Neural cell (in vitro differentiated cells): ENCODE data around the gene CFAP221. TPM values are rescaled to one million over a fixed set of nuclear protein-coding genes. Genes with fewer than 3 reads are reported as not detected.

ENCODE experiments used
- H2AFZ ChIP-seq: fragments of 200-600, 300-800 bp; sonication (generic), shearing (Covaris generic); 2 replicates; pipeline ENCODE4 v1.6.0; 2014; ENCODE audit warnings: low read depth, mild to moderate bottlenecking, antibody characterized with exemption, low read length, moderate library complexity
- H3F3A ChIP-seq: fragments of 200-600 bp; shearing (Covaris generic); 2 replicates; pipeline ENCODE4 v1.6.1; 2016; ENCODE audit warnings: mild to moderate bottlenecking, moderate library complexity, mixed read lengths, antibody characterized with exemption, low read length; ENCODE audit not compliant: insufficient read depth, poor library complexity, severe bottlenecking
- H3K27ac ChIP-seq: fragments of 200-600, 300-800 bp; sonication (generic), shearing (Covaris generic); 2 replicates; pipeline ENCODE4 v1.5.1; 2014; ENCODE audit warnings: mild to moderate bottlenecking, low read length, moderate library complexity
- H3K27me3 ChIP-seq: fragments of 300-800, 200-600 bp; sonication (generic), shearing (Covaris generic); 2 replicates; pipeline ENCODE4 v1.6.0; 2014; ENCODE audit warnings: mild to moderate bottlenecking, low read depth, low read length, moderate library complexity; ENCODE audit not compliant: insufficient read depth
- H3K36me3 ChIP-seq: fragments of 300-800, 200-600 bp; sonication (generic), shearing (Covaris generic); 2 replicates; pipeline ENCODE4 v1.5.1; 2014; ENCODE audit warnings: mild to moderate bottlenecking, antibody characterized with exemption, low read length, moderate library complexity; ENCODE audit not compliant: insufficient read depth
- H3K4me2 ChIP-seq: fragments of 300-800, 200-600 bp; sonication (generic), shearing (Covaris generic); 2 replicates; pipeline ENCODE4 v1.6.0; 2014; ENCODE audit warnings: mild to moderate bottlenecking, low read length
- H3K4me3 ChIP-seq: fragments of 300-800, 200-600 bp; sonication (generic), shearing (Covaris generic); 2 replicates; pipeline ENCODE4 v1.5.1; 2014; ENCODE audit warnings: mild to moderate bottlenecking, low read length, moderate library complexity
- H3K79me2 ChIP-seq: fragments of 200-600 bp; shearing (Covaris generic); replicated peaks from 2 replicates; pipeline ENCODE4 v1.6.0; 2014; ENCODE audit warnings: mild to moderate bottlenecking, low read length, moderate library complexity; ENCODE audit not compliant: insufficient read depth
- H3K9ac ChIP-seq: fragments of 300-800, 200-600 bp; sonication (generic), shearing (Covaris generic); 2 replicates; pipeline ENCODE4 v1.6.1; 2016; ENCODE audit warnings: mild to moderate bottlenecking, low read length, mixed read lengths
- H3K9me2 ChIP-seq: fragments of 200-600 bp; shearing (Covaris generic); 2 replicates; pipeline ENCODE4 v1.6.1; 2016; ENCODE audit warnings: mild to moderate bottlenecking, low read length, mixed read lengths; ENCODE audit not compliant: insufficient read depth
- H3K9me3 ChIP-seq: fragments of 200-600, 300-800 bp; sonication (generic), shearing (Covaris generic); 2 replicates; pipeline ENCODE4 v1.6.1; 2016; ENCODE audit warnings: mild to moderate bottlenecking, mixed run types, low read length, moderate library complexity, mixed read lengths
- H4K20me1 ChIP-seq: fragments of 200-600 bp; shearing (Covaris generic); 2 replicates; pipeline ENCODE4 v1.6.1; 2016; ENCODE audit warnings: mild to moderate bottlenecking, mixed run types; ENCODE audit not compliant: insufficient read depth
- EP300 ChIP-seq: fragments of 450-650 bp; conservative IDR thresholded peaks from 2 replicates; pipeline ENCODE4 v1.6.1; 2014; ENCODE audit warnings: antibody characterized with exemption, mild to moderate bottlenecking, moderate library complexity; ENCODE audit not compliant: poor library complexity, severe bottlenecking
- EZH2 ChIP-seq: fragments of 200-600, 300-800 bp; shearing (Covaris generic), sonication (generic); IDR thresholded peaks from 2 replicates; pipeline ENCODE4 v1.6.1; 2014; ENCODE audit warnings: antibody characterized with exemption, low read length, borderline replicate concordance, mild to moderate bottlenecking; ENCODE audit not compliant: insufficient read depth, poor library complexity, severe bottlenecking
- MXI1 ChIP-seq: fragments of 450-650 bp; conservative IDR thresholded peaks from 2 replicates; pipeline ENCODE4 v1.6.1; 2014; ENCODE audit warnings: antibody characterized with exemption, mild to moderate bottlenecking; ENCODE audit not compliant: poor library complexity, severe bottlenecking
- POLR2AphosphoS5 ChIP-seq: IDR thresholded peaks from 2 replicates; pipeline ENCODE4 v1.6.1; 2012
- RAD21 ChIP-seq: fragments of 450-650 bp; conservative IDR thresholded peaks from 2 replicates; pipeline ENCODE4 v1.6.1; 2014; ENCODE audit warnings: antibody characterized with exemption, mild to moderate bottlenecking, moderate library complexity
- SMC3 ChIP-seq: fragments of 450-650 bp; conservative IDR thresholded peaks from 2 replicates; pipeline ENCODE4 v1.6.1; 2014; ENCODE audit warnings: antibody characterized with exemption, mild to moderate bottlenecking, moderate library complexity; ENCODE audit not compliant: poor library complexity
- TAF1 ChIP-seq: IDR thresholded peaks from 2 replicates; pipeline ENCODE4 v1.6.1; 2012; ENCODE audit warnings: low read depth
- polyA plus RNA-seq: library from polyadenylated mRNA; depleted of rRNA; stranded (reverse); fragments of >200 nt; gene quantifications from 2 replicates; pipeline ENCODE4 v1.2.3, GENCODE V29; 2014
- TF ChIP-seq, protein P1 (sequence below): IDR thresholded peaks from 2 replicates; pipeline ENCODE4 v1.6.1; 2012; ENCODE audit warnings: borderline replicate concordance
- TF ChIP-seq, protein P2 (sequence below): fragments of 450-650 bp; IDR thresholded peaks from 2 replicates; pipeline ENCODE4 v1.5.1; 2014; ENCODE audit warnings: antibody characterized with exemption, mild to moderate bottlenecking, moderate library complexity; ENCODE audit not compliant: poor library complexity, severe bottlenecking

CFAP221 gene
- polyA plus RNA-seq, 1 donor from 2014 or later: 7.0 TPM

GRCh38 chr2:119688616-119689015, 144.4 kb downstream of the CFAP221 start:
- Histone ChIP-seq H3K27ac (no peak overlapping the region), H3F3A (no peaks in the 10 kb centered on the region), H4K20me1 (no peaks in the 10 kb centered on the region), H2AFZ (no peak overlapping the region), H3K9ac (no peak overlapping the region), H3K4me3 (no peak overlapping the region), H3K79me2 (no peaks in the 10 kb centered on the region), H3K9me3 (no peaks in the 10 kb centered on the region), H3K27me3 (no peaks in the 10 kb centered on the region), H3K36me3 (no peaks in the 10 kb centered on the region), H3K9me2 (no peaks in the 10 kb centered on the region), H3K4me2 (no peak overlapping the region)
- TF ChIP-seq, protein P1, sequence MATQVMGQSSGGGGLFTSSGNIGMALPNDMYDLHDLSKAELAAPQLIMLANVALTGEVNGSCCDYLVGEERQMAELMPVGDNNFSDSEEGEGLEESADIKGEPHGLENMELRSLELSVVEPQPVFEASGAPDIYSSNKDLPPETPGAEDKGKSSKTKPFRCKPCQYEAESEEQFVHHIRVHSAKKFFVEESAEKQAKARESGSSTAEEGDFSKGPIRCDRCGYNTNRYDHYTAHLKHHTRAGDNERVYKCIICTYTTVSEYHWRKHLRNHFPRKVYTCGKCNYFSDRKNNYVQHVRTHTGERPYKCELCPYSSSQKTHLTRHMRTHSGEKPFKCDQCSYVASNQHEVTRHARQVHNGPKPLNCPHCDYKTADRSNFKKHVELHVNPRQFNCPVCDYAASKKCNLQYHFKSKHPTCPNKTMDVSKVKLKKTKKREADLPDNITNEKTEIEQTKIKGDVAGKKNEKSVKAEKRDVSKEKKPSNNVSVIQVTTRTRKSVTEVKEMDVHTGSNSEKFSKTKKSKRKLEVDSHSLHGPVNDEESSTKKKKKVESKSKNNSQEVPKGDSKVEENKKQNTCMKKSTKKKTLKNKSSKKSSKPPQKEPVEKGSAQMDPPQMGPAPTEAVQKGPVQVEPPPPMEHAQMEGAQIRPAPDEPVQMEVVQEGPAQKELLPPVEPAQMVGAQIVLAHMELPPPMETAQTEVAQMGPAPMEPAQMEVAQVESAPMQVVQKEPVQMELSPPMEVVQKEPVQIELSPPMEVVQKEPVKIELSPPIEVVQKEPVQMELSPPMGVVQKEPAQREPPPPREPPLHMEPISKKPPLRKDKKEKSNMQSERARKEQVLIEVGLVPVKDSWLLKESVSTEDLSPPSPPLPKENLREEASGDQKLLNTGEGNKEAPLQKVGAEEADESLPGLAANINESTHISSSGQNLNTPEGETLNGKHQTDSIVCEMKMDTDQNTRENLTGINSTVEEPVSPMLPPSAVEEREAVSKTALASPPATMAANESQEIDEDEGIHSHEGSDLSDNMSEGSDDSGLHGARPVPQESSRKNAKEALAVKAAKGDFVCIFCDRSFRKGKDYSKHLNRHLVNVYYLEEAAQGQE: no peak
- TF ChIP-seq TAF1 (no peak), MXI1 (no peak), EZH2 (no peak), EP300 (no peak), POLR2AphosphoS5 (no peak), SMC3 (no peak), RAD21 (no peak)
- TF ChIP-seq, protein P2, sequence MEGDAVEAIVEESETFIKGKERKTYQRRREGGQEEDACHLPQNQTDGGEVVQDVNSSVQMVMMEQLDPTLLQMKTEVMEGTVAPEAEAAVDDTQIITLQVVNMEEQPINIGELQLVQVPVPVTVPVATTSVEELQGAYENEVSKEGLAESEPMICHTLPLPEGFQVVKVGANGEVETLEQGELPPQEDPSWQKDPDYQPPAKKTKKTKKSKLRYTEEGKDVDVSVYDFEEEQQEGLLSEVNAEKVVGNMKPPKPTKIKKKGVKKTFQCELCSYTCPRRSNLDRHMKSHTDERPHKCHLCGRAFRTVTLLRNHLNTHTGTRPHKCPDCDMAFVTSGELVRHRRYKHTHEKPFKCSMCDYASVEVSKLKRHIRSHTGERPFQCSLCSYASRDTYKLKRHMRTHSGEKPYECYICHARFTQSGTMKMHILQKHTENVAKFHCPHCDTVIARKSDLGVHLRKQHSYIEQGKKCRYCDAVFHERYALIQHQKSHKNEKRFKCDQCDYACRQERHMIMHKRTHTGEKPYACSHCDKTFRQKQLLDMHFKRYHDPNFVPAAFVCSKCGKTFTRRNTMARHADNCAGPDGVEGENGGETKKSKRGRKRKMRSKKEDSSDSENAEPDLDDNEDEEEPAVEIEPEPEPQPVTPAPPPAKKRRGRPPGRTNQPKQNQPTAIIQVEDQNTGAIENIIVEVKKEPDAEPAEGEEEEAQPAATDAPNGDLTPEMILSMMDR: no peak

GRCh38 chr2:119689218-119689617, 145.0 kb downstream of the CFAP221 start:
- Histone ChIP-seq H3K9me3 (no peaks in the 10 kb centered on the region), H4K20me1 (no peaks in the 10 kb centered on the region), H3K4me3 (no peak overlapping the region), H3F3A (no peaks in the 10 kb centered on the region), H3K4me2 (no peak overlapping the region), H3K9ac (no peak overlapping the region), H3K79me2 (no peaks in the 10 kb centered on the region), H3K36me3 (no peaks in the 10 kb centered on the region), H3K27me3 (no peaks in the 10 kb centered on the region), H3K27ac (no peak overlapping the region), H2AFZ (no peak overlapping the region), H3K9me2 (no peaks in the 10 kb centered on the region)
- TF ChIP-seq SMC3 (no peak), MXI1 (no peak), RAD21 (no peak), POLR2AphosphoS5 (no peak), EP300 (no peak), TAF1 (no peak)
- TF ChIP-seq, protein P2: no peak
